GM21381 (cell line): ENCODE results near the gene EPS8.

Experiments used
- ATAC-seq: cut with Tn5 transposase; IDR thresholded peaks from one replicate; pipeline ENCODE4 v1.9.1; 2021; ENCODE audit warnings: mild to moderate bottlenecking, moderate library complexity; ENCODE audit not compliant: unreplicated experiment

Gene EPS8

DNA sequence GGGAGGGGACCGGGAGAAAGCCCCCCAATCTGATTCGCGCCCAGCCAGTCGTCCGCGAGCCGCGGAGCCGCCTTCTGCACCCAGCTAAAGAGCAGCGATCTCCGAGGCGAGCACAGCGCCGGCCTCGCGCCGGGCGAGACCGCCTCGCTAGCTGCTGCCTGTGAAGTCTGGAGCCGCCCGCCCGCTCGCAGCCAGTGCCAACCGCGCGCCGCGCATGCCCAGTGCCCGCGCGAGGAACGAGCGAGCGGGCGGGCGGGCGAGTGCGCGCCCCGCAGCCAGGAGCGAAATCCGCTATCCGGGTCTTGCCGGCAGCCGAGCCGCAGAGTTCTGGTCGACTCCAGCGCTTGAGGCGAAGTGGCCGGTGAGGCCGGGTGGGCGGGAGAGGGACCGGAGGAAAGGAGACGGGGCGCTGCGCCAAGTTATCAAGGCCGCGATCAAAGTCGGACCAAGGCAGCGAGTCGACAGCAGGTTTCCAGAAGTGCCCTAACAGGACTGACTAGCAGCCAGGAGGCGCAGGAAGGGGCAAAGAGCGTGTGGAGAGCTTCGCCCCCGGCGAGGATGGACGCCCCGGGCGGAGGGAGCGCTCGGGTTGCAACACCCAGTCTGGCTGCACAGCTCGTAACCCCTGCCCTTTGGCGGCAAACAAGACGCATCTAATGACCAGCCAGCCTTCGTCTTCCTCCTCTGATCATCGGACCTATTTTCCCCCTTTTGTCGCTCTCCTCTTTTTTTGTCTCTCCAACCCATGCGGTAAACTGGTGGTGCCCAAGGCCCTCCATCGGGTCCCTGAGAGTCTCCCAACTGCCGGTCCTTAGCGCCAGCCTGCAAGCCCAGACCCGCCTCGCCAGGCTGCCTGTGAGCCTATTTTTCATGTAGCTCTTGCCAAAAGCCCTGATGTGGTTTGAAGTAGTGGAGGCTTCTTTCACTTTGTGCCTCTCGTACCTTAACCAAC, at the start of gene EPS8:
TSS of gene EPS8 (minus strand) at position 169 of the 952 bp plus-strand sequence. CDS start 106,437 bp downstream, outside the sequence.
- ATAC-seq = peak; percentile 95

DNA sequence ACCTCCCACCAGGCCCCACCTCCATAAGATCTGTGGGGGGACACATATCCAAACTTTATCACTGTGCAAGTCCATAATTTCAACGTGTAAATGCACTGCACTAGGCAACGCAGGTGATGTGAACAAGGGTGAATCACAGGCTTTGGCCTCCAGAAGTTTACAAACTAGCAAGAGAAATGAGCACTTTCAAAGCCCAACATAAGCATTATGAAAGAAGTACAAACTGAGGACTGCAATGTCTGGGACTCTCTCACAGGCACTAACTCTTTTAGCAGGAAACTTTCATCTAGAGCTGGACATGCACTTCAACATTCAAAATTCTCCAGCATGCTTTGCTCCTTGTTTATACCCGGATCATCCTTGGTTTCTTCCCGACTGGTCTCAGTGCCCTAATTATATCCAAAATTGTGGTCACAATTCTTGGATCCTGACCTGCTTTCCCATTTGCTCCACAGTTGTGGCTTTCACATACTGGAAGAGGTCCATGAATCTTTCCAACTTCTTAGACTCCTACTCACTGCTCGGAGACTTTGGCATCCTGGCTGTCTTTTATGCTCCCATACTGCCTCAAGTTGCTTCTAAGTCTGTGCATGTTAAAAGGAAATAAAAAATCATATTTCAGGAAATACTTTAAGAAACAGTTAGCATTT, 48.1 kb upstream of the EPS8 start:
- no peak for ATAC-seq

DNA sequence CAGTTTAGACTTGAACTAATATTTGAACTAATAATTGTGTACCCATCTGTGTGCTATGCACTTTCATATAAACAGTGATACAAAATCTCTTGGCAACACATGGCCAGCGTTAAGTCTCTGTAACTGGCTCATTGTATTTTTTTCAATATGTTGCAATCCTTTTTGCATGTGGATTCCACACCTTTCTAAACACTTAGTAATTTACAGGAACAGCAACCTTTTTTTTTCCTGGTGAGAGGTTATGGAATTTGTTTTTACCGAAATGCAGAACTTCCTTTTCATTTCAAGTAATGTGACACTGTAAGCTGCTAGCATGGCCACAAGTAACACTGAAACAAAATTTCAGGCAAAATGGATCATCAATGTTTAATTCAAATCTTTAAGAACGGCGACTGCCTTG, 45.4 kb upstream of the EPS8 start:
- ATAC-seq = no peak

DNA sequence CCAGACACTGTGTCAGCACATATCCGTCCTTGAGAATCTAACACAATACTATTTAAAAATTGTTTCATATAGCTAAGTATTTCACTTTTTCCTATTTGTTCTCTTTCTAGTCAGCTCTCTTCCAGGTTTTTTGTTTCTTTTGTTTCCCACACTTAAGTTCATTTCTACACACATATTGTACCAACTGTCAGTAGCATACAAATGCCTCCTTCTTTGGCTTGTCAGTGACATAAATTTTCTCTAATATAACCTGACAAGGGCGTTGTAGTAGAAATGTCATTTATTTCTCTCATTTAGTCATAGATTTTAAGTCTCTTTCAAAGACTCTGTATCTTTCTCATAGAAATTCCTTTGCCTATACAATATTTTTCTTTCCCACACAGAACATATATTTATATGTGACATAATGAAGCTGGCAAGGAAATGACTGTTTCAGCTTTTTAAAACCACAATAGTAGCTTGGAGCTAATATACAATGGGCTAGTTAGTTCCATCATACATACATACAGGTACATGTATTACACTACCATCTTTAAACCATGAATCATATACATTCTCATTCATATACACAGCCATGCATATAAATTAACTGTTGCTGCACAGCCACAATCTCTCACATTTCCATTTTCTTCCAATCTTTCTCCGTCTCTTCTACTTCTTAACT, 42.3 kb upstream of the EPS8 start:
- ATAC-seq = no peak

DNA sequence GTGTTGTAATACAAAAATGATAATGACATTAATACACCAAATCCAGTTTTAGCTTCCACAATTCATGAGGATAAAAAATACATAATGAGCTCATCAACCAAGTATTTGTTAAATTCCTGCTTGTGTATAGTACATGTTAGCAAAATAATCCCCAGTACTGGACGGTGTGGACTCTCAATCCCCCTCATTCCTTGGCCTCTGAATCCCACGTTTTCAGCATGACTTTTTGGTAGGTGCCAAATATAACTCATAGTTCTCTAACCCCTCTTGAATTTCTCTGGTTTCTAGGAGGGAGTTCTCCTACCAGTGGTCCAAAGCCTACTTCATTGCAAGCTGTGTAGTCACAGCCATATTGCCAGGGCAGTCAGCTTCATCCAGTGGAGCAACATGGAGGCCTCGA, 41.4 kb upstream of the EPS8 start:
- no peak for ATAC-seq

DNA sequence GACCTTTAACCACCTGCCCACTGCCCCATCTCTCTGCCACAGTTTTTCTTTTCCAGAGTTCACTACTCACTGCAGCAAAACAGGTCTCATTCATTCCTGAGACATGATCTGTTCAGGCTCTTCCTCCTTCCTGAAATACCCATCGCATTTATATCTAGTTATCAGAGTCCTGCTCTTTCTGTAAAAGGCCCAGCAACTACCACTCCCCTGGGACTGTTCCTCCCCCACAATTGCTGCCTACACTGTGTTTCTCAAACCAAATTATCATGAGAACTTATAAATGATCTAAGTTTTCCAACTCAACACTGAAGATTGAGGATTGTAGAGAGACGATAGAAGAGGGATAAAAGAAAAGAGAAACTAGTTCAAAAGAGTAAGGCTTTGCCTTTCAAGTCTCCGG, 40.8 kb upstream of the EPS8 start:
- ATAC-seq = no peak

DNA sequence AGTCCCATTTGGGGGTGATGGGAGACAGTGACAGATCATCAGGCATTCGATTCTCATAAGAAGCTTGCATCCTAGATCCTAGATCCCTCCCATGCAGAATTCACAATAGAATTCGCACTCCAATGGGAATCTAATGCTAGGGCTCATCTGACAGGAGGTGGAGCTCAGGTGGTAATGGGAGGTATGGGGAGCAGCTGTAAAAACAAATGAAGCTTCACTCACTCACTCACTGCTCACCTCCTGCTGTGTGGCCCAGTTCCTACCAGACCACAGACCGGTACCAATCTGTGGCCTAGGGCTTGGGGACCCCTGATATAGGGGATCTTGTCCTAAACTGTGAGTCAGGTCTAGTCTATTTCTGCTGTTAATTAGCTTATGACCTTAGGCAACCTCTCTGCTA, 40.1 kb upstream of the EPS8 start:
- ATAC-seq = no peak

DNA sequence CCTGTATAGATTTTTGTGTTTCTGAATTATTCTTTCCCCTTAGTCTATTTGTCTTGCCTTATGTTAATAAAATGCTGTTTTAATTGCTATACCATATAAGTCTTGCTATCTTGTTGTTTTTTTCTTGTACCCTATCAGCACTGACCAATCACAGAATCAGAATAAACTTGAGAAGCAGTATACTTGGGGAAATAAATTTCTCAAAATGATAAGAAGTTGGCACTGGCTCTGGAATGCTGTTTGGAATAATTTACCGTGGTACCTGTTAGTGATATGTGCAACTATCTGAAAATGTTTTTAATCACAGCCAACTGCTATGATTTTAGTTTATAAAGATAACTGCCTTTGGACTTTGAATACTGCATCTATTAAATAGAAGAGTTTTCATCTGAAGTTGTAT, 37.9 kb upstream of the EPS8 start:
- no peak for ATAC-seq

DNA sequence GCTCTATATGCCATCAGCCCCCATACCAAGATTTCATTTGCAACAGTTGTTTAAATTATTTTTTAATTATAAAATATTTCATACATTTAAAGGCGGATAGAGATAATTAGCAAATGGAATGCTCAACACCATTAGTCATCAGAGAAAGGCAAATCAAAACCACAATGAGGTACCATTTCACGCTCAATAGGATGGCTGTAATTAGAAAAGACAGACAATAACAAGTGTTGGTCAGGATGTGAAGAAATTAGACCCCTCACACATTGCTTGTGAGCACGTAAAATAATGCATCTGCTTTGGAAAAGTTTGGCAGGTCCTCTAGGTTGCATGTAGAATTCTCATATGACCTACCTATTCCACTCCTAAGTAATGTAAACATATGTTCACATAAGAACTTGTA, 35.3 kb upstream of the EPS8 start:
- ATAC-seq = no peak

DNA sequence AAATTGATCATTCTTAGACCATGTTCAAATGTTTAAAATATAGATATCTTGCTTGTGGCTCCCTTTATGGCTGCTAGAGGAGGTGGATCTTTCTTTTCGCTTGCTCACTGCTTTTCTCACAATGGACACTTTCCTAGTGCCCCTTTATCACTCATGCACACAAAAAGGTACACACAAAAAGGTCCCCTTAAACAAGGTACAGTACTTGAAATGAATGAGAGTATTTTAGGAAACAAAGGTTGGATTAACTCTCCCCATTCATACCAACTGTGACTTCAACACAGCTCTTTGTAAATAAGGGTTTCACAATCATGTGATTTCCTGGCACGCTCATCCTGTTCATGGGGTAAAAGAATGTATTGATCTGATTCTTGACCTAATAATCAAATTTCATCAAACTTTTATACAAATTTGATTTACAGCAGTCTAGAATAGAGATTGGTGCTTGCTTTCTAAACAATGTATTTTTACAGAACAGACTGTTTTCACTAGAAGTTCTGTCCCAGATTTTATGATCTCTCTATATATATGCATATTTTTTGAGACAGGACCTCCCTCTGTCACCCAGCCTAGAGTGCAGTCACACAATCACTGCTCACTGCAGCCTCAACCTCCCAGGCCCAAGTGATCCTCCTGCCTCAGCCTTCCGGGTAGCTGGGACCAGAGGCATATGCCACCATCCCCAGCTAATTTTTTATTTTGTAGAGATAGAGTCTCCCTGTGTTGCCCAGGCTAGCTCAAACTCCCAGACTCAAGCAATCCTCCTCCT, 34.4 kb upstream of the EPS8 start:
- ATAC-seq = no peak

DNA sequence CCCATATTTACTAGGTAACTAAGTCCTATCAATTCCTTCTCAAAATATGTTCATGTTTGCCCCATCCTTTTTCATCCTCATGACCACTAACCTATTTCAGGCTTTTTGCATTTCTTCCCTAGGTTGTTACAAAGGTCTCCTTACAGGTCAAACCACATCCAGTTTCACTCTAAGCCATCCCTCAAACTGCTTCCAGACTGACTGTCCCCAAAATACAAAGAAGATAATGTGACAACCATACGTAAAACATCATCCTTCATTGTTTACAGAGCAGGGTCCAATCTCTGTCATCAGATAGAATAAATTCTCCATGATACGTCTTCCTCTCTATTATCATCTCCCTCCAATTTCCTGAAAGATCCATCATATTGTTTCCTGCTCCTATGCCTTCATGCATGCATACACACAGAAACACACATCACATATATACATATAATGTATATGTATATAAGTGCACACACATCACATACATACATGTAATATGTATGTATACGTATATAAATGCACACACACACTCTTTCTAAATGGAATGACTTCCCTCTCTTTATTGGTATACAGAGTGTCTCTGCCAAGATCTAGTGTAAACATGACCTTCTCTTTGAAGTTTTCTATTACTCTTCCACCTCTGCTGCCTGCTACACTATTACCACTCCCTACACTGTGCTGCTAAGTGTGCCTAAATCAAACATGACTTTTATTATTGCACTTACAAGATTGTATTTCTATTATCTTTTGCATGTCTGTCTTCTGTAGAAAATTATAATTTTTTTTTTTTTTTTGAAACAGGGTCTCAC, 30.7 kb upstream of the EPS8 start:
- no peak for ATAC-seq

DNA sequence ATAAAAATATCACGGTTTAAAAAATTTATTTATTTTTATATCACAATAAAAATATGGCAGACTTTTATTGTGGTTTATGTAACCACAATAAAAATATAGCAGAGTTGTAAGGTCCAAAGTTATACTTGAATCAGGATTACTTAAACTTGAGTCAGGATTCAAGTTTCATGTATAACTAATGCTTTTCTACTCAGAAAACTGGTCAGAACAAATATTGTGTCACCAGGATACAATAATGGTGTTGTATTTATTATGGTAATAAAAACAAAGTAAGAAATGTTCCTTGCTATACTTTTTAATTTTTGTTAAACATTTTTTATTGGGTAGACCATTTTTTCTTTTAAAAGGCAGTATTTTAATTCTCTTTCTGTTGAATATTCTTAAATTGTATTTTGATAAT, 29.2 kb upstream of the EPS8 start:
- no peak for ATAC-seq

DNA sequence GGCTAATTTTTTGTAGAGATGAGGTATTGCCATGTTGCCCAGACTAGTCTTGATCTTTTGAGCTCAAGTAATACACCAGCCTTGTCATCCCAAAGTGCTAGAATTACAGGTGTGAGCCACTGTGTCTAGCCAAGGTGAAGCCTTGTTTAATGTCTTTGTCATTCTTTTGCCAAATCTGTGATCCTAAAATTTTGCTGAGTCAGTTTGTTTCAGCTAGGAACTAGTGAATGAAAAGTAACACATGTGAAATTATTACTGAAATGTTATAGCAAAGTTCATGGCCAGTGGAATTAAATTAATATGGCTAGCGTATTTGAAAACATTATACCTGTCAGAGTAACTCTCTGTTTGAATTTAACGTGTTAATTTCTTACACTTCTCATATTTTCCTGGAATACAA, 26.5 kb upstream of the EPS8 start:
- ATAC-seq = no peak

DNA sequence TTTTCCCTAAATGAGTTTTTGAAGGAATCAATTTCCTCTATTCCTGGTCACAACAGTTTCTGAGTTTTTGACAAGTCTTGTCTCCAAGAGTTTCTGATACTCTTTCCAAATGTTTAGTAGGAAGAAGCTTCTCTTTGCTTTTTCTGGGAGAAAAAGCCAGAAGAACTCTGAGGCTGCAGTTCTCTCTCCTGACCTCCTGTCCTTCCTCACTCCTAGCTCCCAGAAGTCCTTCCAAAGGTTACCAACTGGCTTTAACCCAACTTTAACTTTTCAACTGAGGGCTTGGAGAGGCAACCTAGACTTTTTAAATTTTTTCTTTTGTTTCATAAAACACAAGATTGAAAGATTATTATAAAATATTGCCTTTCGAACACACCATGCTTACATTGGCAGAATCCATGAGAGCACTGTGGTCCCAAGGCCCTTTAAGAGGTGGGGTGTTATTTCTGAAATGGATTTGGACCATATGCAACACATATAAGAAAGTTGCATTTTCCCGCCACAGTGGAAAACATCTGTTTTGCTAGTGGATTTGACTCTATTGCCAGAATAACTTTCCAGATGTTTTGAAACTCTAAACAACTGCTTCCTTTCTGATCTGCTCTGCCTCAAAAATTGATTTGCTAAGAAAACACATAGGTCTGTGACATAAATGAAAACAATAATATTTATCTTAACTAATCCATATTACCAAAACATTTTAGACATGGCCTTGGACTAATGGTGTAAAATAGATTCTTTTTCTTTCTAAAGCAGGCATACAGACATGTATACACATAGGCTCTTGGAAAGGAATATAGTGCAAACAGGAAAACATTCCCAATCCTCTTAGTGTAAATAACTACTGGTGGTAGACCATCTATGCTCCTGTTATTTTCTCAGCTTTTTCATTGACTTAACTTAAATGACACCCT, 22.3 kb upstream of the EPS8 start:
- no peak for ATAC-seq

DNA sequence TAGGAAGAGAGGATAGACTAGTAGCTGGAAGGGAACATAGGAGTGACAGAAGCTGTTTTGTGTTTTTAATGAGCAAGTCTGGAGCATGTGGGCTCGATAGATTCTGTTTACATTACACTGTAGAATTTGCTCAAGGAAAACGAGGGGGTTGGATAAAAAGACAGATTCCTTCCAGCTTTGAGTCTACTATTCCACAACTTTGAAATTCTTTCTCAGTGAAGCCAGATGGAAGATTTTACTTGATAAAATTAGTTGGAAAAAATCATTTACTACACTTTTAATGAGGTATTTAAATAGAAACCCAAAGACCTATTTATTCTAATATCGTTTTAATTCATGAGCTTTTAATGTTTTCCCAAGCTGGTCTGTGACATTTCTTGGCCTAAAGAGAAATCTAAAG, 19.5 kb upstream of the EPS8 start:
- no peak for ATAC-seq

DNA sequence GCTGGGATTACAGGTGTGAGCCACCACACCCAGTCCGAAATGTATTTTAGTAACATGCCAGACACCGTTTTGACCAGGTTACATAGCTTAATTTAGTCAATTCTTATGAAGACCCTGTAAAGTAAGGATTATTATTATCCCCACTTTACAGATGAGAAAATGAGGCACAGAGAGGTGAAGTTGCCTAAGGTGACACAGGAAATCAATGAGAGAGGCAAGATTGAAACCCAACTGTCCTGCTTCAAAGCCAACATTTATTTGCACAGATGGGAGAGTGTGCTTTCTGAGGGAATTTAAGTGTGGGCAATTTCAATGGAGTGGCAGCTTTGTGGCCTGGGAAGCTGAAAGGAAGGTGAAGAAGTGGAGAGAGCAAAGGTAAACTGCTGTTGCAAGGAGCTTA, 19.1 kb upstream of the EPS8 start:
- ATAC-seq = no peak

DNA sequence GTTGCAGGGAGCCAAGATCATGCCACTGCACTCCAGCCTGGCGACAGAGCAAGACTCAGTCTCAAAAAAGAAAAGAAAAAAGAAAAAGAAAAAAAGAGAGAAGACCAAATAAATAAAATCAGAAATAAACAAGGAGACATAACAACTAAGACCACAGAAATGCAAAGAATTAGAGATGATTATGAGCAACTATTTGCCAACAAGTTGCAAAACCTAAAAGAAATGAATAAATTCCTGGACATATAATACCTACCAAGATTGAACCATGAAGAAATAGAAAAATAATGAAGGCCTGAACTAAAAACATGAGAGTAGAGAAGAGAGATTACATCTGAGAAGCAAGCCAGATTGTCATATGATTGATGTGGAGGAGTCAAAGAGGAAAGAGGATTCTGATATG, 17.6 kb upstream of the EPS8 start:
- no peak for ATAC-seq

DNA sequence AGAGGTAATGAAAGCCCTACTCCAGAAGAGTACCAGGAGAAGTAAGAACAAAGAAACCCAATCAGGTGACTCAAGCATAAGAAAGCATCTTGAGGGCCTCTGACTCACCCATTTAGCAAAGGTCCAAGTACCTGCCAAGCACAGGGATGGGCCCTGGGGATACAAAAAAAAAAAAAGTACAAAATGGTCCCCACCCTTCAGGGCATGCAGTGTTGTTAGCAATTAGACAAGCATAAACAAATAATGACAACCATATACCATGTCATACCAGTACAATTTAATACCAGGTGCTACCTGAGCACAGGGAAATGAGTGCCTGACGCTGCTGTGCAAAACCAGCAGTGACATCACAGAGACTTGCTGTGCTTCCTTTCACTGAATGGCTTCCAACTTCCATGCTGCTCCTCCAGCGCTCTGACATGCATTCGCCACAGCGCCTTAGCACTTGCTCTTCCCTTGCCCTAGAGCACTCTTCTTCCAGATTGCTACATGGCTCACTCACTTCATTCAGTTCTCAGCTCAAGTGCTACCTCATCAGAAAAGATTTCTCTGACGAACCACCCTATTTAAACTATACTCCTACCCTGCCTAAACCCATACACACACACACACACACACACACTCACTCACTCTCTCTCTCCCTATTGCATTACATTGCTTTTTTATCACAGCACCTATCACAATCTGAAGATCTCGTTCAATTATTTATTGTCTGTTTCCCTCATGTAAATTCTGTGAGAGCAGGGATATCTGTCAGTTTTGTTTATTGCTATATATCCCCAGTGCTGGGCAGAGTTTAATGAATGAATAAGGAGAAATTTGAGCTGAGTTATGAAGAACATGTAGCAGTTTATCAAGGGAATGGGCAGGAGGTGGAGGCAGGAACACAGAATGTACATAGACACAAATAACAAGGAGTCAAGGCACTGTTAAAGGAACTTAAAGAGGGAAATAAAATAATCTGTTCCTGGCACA, 12.9 kb upstream of the EPS8 start:
- no peak for ATAC-seq
